ENCODE results near the gene TACR1. TPM values are rescaled to one million over a fixed set of nuclear protein-coding genes. Genes with fewer than 3 reads are reported as not detected.

TACR1 gene
- total and polyA plus RNA-seq, 2 experiments from 2014 or later, result 0.13 to 0.19 TPM

- Histone ChIP-seq H3K9me2 (replicated peaks; ENCODE audit: insufficient read depth) (no peaks in the 10 kb centered on the region), H2AFZ (no peak overlapping the region), H3K9me3 (ENCODE audit: low read depth) (no peaks in the 10 kb centered on the region), H3K4me3 (no peak overlapping the region), H4K20me1 (ENCODE audit: insufficient read depth, poor library complexity, severe bottlenecking) (no peaks in the 10 kb centered on the region), H3K79me2 (no peaks in the 10 kb centered on the region), H3K4me2 (peak overlapping the region; percentile 46), H3K27ac (peak overlapping the region; percentile 17), H3K27me3 (no peaks in the 10 kb centered on the region), H3K4me1 (ENCODE audit: insufficient read depth) (peaks cover 7% of the 10 kb centered on the region), H3K36me3 (replicated peaks; ENCODE audit: insufficient read depth, low read depth) (no peaks in the 10 kb centered on the region)
- no peak for TF ChIP-seq EZH2 (IDR thresholded peaks at IDR 0.05; ENCODE audit: borderline replicate concordance)
- no peak for TF ChIP-seq EZH2phosphoT487 (IDR thresholded peaks at IDR 0.05; ENCODE audit: low read depth, severe bottlenecking, unreplicated experiment)
- TF ChIP-seq, protein P1, sequence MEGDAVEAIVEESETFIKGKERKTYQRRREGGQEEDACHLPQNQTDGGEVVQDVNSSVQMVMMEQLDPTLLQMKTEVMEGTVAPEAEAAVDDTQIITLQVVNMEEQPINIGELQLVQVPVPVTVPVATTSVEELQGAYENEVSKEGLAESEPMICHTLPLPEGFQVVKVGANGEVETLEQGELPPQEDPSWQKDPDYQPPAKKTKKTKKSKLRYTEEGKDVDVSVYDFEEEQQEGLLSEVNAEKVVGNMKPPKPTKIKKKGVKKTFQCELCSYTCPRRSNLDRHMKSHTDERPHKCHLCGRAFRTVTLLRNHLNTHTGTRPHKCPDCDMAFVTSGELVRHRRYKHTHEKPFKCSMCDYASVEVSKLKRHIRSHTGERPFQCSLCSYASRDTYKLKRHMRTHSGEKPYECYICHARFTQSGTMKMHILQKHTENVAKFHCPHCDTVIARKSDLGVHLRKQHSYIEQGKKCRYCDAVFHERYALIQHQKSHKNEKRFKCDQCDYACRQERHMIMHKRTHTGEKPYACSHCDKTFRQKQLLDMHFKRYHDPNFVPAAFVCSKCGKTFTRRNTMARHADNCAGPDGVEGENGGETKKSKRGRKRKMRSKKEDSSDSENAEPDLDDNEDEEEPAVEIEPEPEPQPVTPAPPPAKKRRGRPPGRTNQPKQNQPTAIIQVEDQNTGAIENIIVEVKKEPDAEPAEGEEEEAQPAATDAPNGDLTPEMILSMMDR (IDR thresholded peaks at IDR 0.05; ENCODE audit: poor library complexity), result no peak
- no peak for DNase-seq (ENCODE audit: low spot score)
- WGBS (ENCODE audit: low lambda C conversion rate, missing lambda C conversion rate), result 87% methylated on average over 2 of the region's 2 CpGs
Measured at GRCh38 chr2:75041226-75041625, 158.1 kb downstream of the TACR1 start.

- Histone ChIP-seq H3K4me3 (no peak overlapping the region), H3K9me2 (replicated peaks; ENCODE audit: insufficient read depth) (no peaks in the 10 kb centered on the region), H3K27ac (no peak overlapping the region), H3K27me3 (no peaks in the 10 kb centered on the region), H3K36me3 (replicated peaks; ENCODE audit: insufficient read depth, low read depth) (no peaks in the 10 kb centered on the region), H4K20me1 (ENCODE audit: insufficient read depth, poor library complexity, severe bottlenecking) (no peaks in the 10 kb centered on the region), H3K4me2 (no peak overlapping the region), H3K4me1 (ENCODE audit: insufficient read depth) (no peaks in the 10 kb centered on the region), H2AFZ (no peak overlapping the region), H3K9me3 (ENCODE audit: low read depth) (no peaks in the 10 kb centered on the region), H3K79me2 (no peaks in the 10 kb centered on the region)
- TF ChIP-seq EZH2phosphoT487 (IDR thresholded peaks at IDR 0.05; ENCODE audit: low read depth, severe bottlenecking, unreplicated experiment), result no peak
- no peak for TF ChIP-seq EZH2 (IDR thresholded peaks at IDR 0.05; ENCODE audit: borderline replicate concordance)
- TF ChIP-seq, protein P1 (IDR thresholded peaks at IDR 0.05; ENCODE audit: poor library complexity), result no peak
- 81% methylated on average over 3 of the region's 3 CpGs for WGBS (ENCODE audit: low lambda C conversion rate, missing lambda C conversion rate)
- no peak for DNase-seq (ENCODE audit: low spot score)
Measured at GRCh38 chr2:75035444-75036353, 163.6 kb downstream of the TACR1 start.

DNA sequence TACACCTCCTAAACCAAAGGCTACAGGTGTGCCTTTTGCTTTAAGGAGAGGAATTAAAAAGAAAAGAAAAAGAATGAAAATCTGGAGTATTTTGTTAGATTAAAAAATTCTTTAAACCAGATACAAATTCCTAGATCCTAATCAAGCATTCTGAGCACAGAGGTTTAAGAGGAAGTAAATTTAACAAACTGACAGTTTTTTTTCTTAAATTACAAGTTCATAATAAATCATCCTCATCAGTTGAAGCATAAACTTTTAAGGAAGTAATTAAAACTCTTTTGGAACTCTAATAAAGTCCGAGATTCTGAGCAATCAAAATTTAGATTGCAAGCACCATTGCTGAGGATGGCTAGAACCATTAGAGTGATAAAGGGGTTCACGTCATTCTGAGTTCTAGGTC, 165.8 kb downstream of the TACR1 start:
- DNase-seq (ENCODE audit: low spot score), result no peak
- 79% methylated on average over 2 of the region's 2 CpGs for WGBS (ENCODE audit: low lambda C conversion rate, missing lambda C conversion rate)
- Histone ChIP-seq H3K4me1 (ENCODE audit: insufficient read depth) (no peaks in the 10 kb centered on the region), H2AFZ (no peak overlapping the region), H3K36me3 (replicated peaks; ENCODE audit: insufficient read depth, low read depth) (no peaks in the 10 kb centered on the region), H3K27ac (no peak overlapping the region), H4K20me1 (ENCODE audit: insufficient read depth, poor library complexity, severe bottlenecking) (no peaks in the 10 kb centered on the region), H3K79me2 (no peaks in the 10 kb centered on the region), H3K9me3 (ENCODE audit: low read depth) (no peaks in the 10 kb centered on the region), H3K4me3 (no peak overlapping the region), H3K9me2 (replicated peaks; ENCODE audit: insufficient read depth) (no peaks in the 10 kb centered on the region), H3K27me3 (no peaks in the 10 kb centered on the region), H3K4me2 (no peak overlapping the region)
- TF ChIP-seq, protein P1 (IDR thresholded peaks at IDR 0.05; ENCODE audit: poor library complexity), result no peak
- TF ChIP-seq EZH2phosphoT487 (IDR thresholded peaks at IDR 0.05; ENCODE audit: low read depth, severe bottlenecking, unreplicated experiment), result no peak
- TF ChIP-seq EZH2 (IDR thresholded peaks at IDR 0.05; ENCODE audit: borderline replicate concordance), result no peak
